ENCODE measurements around the gene TCF12.

Gene TCF12

GRCh38 chr15:57061696-57062095 is 143.3 kb downstream of the TCF12 start:
- H3K27me3 Mint-ChIP-seq, result no peaks in the 10 kb centered on the region
- peaks cover 42% of the 10 kb centered on the region for H3K4me1 Mint-ChIP-seq (ENCODE audit: low read depth)
- no peak overlapping the region for H3K27ac Mint-ChIP-seq
- H3K9me3 Mint-ChIP-seq, result no peaks in the 10 kb centered on the region
- peaks cover 27% of the 10 kb centered on the region for H3K36me3 Mint-ChIP-seq (ENCODE audit: low read depth)
- DNase-seq, result no peak
- no peak overlapping the region for H3K4me3 Mint-ChIP-seq

DNA sequence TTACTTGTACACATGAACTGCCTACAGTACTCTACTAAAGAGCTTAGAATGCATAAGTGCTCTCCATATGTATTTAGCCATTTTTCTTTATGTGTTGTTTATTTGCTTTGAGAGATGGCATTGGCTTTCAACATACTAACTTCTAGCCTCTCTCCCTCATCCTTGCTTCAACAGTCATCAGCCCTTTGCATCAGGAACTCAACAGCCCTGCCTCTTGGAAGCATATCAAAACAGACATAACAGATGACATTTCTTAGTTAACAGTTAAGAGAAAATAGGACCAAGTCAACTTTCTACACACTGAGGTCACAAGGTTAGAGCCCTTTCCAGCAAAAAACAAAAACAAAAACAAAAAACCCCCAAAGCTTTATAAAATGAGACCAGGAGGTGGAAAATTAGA is 145.6 kb downstream of the TCF12 start:
- peaks cover 32% of the 10 kb centered on the region for H3K4me1 Mint-ChIP-seq (ENCODE audit: low read depth)
- no peak overlapping the region for H3K4me3 Mint-ChIP-seq
- H3K27me3 Mint-ChIP-seq, result no peaks in the 10 kb centered on the region
- peaks cover 33% of the 10 kb centered on the region for H3K36me3 Mint-ChIP-seq (ENCODE audit: low read depth)
- no peak for DNase-seq
- H3K9me3 Mint-ChIP-seq, result no peaks in the 10 kb centered on the region
- no peak overlapping the region for H3K27ac Mint-ChIP-seq

GRCh38 chr15:57069423-57069822 is 151.0 kb downstream of the TCF12 start:
- H3K27me3 Mint-ChIP-seq, result no peaks in the 10 kb centered on the region
- H3K4me1 Mint-ChIP-seq (ENCODE audit: low read depth), result peaks cover 39% of the 10 kb centered on the region
- no peak overlapping the region for H3K4me3 Mint-ChIP-seq
- no peak for DNase-seq
- H3K27ac Mint-ChIP-seq, result no peak overlapping the region
- H3K9me3 Mint-ChIP-seq, result no peaks in the 10 kb centered on the region
- H3K36me3 Mint-ChIP-seq (ENCODE audit: low read depth), result peaks cover 17% of the 10 kb centered on the region

DNA sequence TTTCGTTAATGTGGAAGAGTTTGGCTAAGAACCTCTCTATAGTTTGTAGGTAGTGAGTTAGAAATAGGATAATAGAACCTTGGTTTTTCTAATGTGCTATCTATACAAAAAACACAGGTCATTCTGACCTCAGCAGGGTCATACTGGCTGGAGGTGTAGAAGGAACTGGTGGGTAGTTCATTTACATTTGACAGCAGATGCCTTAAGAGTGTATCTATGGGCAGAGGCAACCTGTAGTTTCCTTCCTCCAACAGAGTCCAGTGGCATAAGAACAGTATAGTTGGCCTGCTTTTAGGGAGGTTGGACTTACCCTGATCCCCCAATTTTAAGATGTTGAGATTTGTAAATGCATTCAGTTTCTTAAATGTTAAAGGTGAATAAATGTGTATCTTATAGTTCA is 152.2 kb downstream of the TCF12 start:
- DNase-seq, result no peak
- Mint-ChIP-seq H3K27ac (no peak overlapping the region), H3K4me3 (no peak overlapping the region), H3K27me3 (no peaks in the 10 kb centered on the region), H3K4me1 (ENCODE audit: low read depth) (peaks cover 38% of the 10 kb centered on the region), H3K9me3 (no peaks in the 10 kb centered on the region), H3K36me3 (ENCODE audit: low read depth) (peaks cover 9% of the 10 kb centered on the region)

GRCh38 chr15:57079446-57079845 is 161.0 kb downstream of the TCF12 start:
- DNase-seq, result no peak
- peaks cover 36% of the 10 kb centered on the region for H3K4me1 Mint-ChIP-seq (ENCODE audit: low read depth)
- H3K27ac Mint-ChIP-seq, result no peak overlapping the region
- H3K36me3 Mint-ChIP-seq (ENCODE audit: low read depth), result no peaks in the 10 kb centered on the region
- H3K4me3 Mint-ChIP-seq, result no peak overlapping the region
- no peaks in the 10 kb centered on the region for H3K9me3 Mint-ChIP-seq
- H3K27me3 Mint-ChIP-seq, result no peaks in the 10 kb centered on the region

- no peaks in the 10 kb centered on the region for H3K36me3 Mint-ChIP-seq (ENCODE audit: low read depth)
- H3K4me3 Mint-ChIP-seq, result no peak overlapping the region
- H3K4me1 Mint-ChIP-seq (ENCODE audit: low read depth), result peaks cover 36% of the 10 kb centered on the region
- no peaks in the 10 kb centered on the region for H3K27me3 Mint-ChIP-seq
- DNase-seq, result no peak
- H3K27ac Mint-ChIP-seq, result no peak overlapping the region
- H3K9me3 Mint-ChIP-seq, result no peaks in the 10 kb centered on the region
Measured at GRCh38 chr15:57079931-57080620, 161.6 kb downstream of the TCF12 start.

DNA sequence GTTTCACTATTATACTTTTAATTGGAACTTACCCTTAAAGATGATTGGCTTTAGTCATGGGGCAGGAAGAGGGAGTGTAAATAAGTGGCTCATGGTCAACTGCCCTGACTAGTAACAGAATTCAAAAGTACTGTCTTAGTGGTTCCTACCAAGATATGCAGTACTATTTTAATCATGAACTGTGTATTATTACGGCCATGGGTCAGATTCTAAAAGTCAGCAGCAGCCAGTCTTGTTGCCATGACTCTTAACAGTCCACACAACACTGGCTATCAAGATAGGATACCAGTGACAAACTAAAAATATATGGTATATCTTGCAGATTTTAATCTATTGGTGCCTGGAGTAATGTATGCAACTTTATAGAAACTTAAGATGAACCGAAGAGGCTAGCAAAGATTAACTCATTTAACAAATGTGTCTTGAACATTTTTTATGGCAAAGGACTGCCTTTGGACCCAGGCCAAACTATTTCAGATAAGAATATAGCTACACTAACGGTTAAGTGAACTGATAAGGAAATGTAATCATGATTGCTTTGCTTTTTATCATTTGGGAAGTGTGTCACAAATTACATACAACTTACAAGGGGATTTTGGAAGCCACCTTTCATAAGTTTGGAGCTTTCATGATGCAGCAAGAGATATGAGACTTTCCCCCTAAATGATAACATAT is 163.7 kb downstream of the TCF12 start:
- Mint-ChIP-seq H3K9me3 (no peaks in the 10 kb centered on the region), H3K27me3 (no peaks in the 10 kb centered on the region), H3K27ac (no peak overlapping the region), H3K4me3 (no peak overlapping the region), H3K4me1 (ENCODE audit: low read depth) (peaks cover 34% of the 10 kb centered on the region), H3K36me3 (ENCODE audit: low read depth) (no peaks in the 10 kb centered on the region)
- no peak for DNase-seq

DNA sequence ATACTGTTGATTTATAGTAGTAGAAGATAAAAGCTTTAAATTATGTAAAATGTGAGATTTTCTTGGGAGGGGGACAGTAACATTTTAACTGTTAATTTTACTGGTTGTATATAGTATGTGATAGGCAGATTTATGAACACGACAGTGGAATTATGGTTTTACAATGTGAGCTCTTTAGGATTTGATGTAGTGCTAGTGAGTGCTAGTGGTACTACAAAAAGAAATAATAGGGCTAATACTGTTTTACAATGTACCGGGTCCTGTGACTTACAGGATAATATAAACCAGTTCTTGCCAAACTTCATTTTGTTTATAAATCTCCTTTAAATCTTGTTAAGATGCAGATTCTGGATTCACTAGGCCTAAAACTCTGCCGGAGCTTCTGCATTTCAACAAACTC is 165.7 kb downstream of the TCF12 start:
- no peak for DNase-seq
- Mint-ChIP-seq H3K9me3 (no peaks in the 10 kb centered on the region), H3K27me3 (no peaks in the 10 kb centered on the region), H3K4me3 (no peak overlapping the region), H3K36me3 (ENCODE audit: low read depth) (no peaks in the 10 kb centered on the region), H3K4me1 (ENCODE audit: low read depth) (peaks cover 28% of the 10 kb centered on the region), H3K27ac (no peak overlapping the region)

GRCh38 chr15:57085267-57085666 is 166.8 kb downstream of the TCF12 start:
- no peak for DNase-seq
- no peak overlapping the region for H3K27ac Mint-ChIP-seq
- H3K4me3 Mint-ChIP-seq, result no peak overlapping the region
- no peaks in the 10 kb centered on the region for H3K27me3 Mint-ChIP-seq
- H3K9me3 Mint-ChIP-seq, result no peaks in the 10 kb centered on the region
- peaks cover 21% of the 10 kb centered on the region for H3K4me1 Mint-ChIP-seq (ENCODE audit: low read depth)
- no peaks in the 10 kb centered on the region for H3K36me3 Mint-ChIP-seq (ENCODE audit: low read depth)

DNA sequence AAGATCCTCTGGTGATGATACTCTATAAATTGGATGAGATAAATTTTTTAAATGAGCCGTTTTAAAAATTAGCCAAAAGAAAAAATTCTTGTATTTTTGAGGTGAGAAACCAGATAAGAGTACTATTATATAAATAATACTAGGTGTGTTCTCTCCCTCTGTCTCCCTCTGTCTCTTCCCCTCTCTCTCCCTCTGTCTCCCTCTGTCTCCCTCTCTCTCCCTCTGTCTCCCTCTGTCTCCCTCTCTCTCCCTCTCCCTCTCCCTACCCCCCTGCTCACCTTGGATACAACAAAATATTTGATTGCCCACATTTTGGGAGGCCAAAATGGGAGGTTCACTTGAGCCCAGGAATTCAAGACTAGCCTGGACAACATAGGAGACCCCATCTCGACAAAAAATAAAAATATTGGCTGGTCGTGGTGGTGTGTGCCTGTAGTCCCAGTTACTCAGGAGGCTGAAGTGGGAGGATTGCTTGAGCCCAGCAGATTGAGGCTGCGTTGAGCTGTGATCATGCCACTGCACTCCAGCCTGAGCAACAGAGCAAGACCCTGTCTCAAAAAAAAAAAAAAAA is 168.5 kb downstream of the TCF12 start:
- H3K27me3 Mint-ChIP-seq, result no peaks in the 10 kb centered on the region
- DNase-seq, result no peak
- no peak overlapping the region for H3K27ac Mint-ChIP-seq
- no peaks in the 10 kb centered on the region for H3K9me3 Mint-ChIP-seq
- peaks cover 5% of the 10 kb centered on the region for H3K36me3 Mint-ChIP-seq (ENCODE audit: low read depth)
- peaks cover 21% of the 10 kb centered on the region for H3K4me1 Mint-ChIP-seq (ENCODE audit: low read depth)
- H3K4me3 Mint-ChIP-seq, result no peak overlapping the region

DNA sequence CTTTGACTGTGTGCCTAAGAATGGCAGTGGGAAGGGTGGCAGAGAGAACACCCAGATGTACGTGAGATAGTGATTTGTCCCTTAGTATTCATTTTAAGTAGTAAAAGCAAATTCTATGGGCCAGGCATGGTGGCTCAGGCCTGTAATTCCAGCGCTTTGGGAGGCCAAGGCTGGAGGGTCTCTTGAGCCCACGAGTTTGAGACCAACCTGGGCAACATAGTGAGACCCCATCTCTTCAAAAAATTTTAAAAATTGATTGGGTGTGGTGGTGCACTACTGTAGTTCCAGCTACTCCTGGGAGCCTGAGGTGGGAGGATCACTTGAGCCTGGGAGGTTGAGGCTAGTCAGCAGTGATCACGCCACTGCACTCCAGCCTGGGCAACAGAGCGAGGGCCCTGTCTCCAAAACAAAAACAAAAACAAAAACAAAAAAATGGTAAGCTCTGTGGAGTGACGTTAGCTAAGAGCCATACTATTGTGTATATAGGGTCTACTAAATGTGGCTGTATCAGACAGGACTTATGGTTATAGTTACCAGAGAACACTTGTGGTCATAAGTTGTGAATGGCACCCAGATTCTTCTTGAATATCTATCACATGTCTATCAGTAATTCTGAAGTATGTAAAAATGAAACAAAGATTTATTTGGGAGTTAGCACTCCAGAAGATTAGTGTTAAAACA is 171.5 kb downstream of the TCF12 start:
- DNase-seq, result no peak
- no peak overlapping the region for H3K4me3 Mint-ChIP-seq
- no peaks in the 10 kb centered on the region for H3K9me3 Mint-ChIP-seq
- peaks cover 18% of the 10 kb centered on the region for H3K4me1 Mint-ChIP-seq (ENCODE audit: low read depth)
- H3K27me3 Mint-ChIP-seq, result no peaks in the 10 kb centered on the region
- H3K36me3 Mint-ChIP-seq (ENCODE audit: low read depth), result peaks cover 35% of the 10 kb centered on the region
- H3K27ac Mint-ChIP-seq, result no peak overlapping the region

- Mint-ChIP-seq H3K4me1 (ENCODE audit: low read depth) (peaks cover 16% of the 10 kb centered on the region), H3K36me3 (ENCODE audit: low read depth) (peaks cover 41% of the 10 kb centered on the region), H3K9me3 (no peaks in the 10 kb centered on the region), H3K4me3 (no peak overlapping the region), H3K27me3 (no peaks in the 10 kb centered on the region), H3K27ac (no peak overlapping the region)
- no peak for DNase-seq
Measured at GRCh38 chr15:57090496-57090859, 172.0 kb downstream of the TCF12 start.

- H3K4me1 Mint-ChIP-seq (ENCODE audit: low read depth), result peaks cover 16% of the 10 kb centered on the region
- no peak for DNase-seq
- H3K36me3 Mint-ChIP-seq (ENCODE audit: low read depth), result peaks cover 48% of the 10 kb centered on the region
- no peak overlapping the region for H3K27ac Mint-ChIP-seq
- no peak overlapping the region for H3K4me3 Mint-ChIP-seq
- no peaks in the 10 kb centered on the region for H3K9me3 Mint-ChIP-seq
- H3K27me3 Mint-ChIP-seq, result no peaks in the 10 kb centered on the region
Measured at GRCh38 chr15:57091636-57092035, 173.2 kb downstream of the TCF12 start.

DNA sequence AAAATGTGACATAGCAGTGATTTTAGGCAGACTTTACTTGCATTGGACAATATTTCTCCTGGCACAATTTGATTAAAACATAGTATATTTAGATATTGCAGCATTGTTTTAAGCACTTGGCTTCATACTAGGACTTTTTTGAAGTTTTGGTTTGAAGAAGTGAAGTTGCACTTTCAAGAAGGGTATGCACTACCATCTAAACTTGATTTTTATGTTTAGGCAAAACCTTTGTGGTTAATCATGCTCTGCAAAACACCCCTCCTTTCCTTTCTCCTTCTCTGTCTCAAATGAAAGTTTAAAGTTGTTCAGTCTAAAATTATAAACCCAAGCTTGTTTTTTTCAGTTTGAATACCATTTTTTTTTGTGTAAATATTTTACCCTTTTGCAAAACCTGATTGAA is 173.8 kb downstream of the TCF12 start:
- H3K27me3 Mint-ChIP-seq, result no peaks in the 10 kb centered on the region
- peaks cover 48% of the 10 kb centered on the region for H3K36me3 Mint-ChIP-seq (ENCODE audit: low read depth)
- DNase-seq, result no peak
- no peak overlapping the region for H3K4me3 Mint-ChIP-seq
- H3K4me1 Mint-ChIP-seq (ENCODE audit: low read depth), result peaks cover 16% of the 10 kb centered on the region
- H3K9me3 Mint-ChIP-seq, result no peaks in the 10 kb centered on the region
- H3K27ac Mint-ChIP-seq, result no peak overlapping the region
